Right hindlimb (tissue), 1 donor: ENCODE measurements around the gene CTDSP2.
"Not testable (repeated sequence)": the region's sequence is repeated elsewhere in the genome, so short reads cannot be mapped to it uniquely, and the experiment has no call there.

Source experiments
- DNase-seq: peaks from one replicate; pipeline ENCODE4 v3.0.0-alpha.2; 2018

The CTDSP2 gene

GRCh38 chr12:57777367-57777766 lies 69.2 kb downstream of the CTDSP2 start:
- no peak for DNase-seq

- no peak for DNase-seq
Observed at GRCh38 chr12:57776247-57776587, 70.3 kb downstream of the CTDSP2 start.

DNA sequence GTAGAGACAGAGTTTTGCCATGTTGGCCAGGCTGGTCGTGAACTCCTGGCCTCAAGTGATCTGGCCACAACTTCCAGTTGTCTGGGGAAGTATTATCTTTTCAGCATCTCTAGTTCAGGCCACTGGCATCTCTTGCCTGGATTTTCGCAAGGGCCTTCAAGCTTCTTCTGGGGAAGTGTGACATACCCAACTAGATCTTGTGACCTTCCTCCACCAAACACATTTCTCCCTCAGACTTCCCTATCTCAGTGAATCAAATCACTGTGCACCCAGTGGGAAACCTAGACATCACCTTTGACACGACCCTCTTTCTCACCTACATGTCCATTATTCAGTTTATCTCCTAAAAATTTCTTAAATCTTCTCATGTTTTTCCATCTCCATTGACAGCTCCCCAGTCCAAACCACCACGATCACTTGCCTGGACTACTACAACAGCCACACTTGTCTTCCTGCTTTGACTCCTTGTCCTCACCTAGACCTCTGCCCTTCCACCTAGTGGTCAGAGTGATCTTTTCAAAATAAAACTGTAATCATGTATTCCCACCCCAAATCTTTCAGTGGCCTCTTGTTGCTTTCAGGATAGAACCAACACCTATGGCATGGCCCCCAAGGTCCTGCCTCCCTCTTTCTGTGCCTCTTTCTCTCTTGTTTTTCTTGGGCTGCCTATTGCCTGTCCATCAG lies 70.8 kb downstream of the CTDSP2 start:
- no peak for DNase-seq

DNA sequence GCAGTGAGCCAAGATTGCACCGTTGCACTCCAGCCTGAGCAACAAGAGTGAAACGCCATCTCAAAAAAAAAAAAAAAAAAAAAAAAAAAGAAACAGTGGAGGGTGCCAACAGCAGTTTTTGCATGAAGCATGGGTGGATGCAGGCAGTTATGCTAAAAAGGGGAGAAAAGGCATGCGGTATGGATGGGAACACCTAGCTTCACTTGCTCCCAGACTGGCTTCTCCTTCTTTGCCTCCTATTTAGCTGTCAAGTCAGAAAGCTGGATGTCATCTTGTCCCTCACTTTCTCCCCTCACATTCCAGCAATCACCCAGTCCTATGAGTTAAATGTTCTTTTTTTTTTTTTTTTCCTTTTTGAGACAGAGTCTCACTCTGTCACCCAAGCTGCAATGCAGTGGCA lies 71.5 kb downstream of the CTDSP2 start:
- no peak for DNase-seq

GRCh38 chr12:57774634-57775033 lies 71.9 kb downstream of the CTDSP2 start:
- DNase-seq: not testable (repeated sequence)

DNA sequence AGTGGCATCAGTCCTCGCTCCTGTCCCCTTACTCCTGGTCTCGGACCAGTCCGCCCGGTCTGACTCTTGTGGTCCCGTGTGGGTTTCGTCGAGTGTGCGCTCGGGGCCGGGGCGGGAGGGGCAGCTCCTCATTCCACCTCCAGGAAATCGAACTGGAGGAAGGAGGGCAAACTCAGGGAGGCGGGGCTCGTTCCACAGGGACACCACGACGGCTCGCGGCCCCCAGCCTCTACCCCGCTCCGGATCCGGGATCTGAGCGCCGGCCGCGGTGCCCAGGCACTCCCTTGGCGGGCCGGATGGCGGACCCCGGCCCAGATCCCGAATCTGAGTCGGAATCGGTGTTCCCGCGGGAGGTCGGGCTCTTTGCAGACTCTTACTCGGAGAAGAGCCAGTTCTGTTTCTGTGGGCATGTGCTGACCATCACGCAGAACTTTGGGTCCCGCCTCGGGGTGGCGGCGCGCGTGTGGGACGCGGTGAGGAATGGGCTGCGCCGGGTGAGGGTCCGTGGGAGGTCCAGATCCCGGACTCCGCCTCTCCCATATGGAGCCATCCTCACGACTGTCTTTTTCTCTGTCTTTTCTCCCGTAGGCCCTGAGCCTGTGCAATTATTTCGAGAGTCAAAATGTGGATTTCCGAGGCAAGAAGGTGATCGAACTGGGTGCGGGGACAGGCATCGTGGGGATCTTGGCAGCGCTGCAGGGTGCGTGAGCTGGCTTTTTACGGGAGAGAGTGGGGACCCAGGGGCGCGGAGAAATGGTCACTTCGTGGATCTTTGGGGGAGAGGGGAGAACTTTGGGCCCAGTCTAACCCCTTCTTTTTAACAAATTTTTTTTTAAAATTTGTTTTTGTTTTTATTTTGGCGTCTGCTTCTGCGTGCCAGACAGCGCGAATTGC lies 73.9 kb downstream of the CTDSP2 start, which contains the start of gene EEF1AKMT3:
Gene EEF1AKMT3 (plus strand): TSS at position 186 of the 894 bp plus-strand sequence. CDS start 111 bp downstream, at position 297.
- peak; percentile 79 for DNase-seq

DNA sequence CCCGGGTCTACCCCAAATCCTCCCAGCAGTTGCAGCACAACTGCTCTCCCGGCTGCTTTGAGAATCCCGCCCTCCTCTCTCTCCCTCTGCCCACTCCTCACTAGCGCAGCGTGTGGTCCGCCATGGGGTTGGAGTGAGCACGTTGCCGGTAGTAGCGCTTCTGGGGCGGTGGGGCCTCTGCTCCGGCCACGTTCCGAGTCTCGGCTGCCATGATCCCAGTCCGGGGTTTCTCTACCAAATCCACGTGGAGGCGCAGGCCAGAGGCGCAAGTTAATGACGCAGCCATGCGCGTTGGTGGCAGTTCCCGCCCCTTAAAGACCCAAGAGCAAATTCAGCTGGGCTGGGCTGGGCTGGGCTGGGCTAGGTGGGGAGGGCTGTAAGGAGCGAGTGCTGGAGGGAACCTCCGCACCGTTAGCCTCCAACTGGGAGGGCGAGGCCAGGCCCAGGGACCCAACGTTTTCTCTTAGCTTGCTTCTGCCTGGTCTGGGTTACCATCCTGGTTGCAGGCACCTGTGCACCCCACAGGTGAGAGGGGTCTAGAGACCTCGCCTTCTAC lies 74.6 kb downstream of the CTDSP2 start, which contains the start of gene METTL1:
Gene METTL1 (minus strand): TSS at position 233 of the 556 bp plus-strand sequence. CDS start 22 bp downstream, at position 211.
- DNase-seq: peak; percentile 98

GRCh38 chr12:57771236-57771872 lies 75.2 kb downstream of the CTDSP2 start:
- DNase-seq: peak; percentile 96

DNA sequence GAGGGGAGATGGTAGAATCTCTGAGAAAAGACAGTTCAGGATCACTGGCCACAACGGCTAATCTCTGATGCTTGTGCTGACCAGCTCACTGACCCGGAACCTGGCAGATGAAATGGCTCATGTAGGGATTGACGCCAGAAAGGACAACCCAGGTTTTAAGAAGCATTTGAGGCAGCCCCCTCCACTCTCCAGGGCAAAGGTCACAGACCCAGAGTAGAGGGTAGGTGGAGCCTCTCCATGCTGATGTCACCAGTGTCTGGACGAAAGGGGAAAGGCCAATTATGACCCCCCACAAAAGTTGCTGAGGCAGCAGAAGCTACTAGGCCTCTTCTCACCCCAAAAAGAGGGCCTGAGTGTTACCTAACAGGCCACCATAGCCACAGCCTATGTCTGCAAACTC lies 75.8 kb downstream of the CTDSP2 start:
- DNase-seq: no peak
